HepG2 (cell line): ENCODE data around the gene ATP9A. TPM values are rescaled to one million over a fixed set of nuclear protein-coding genes. Genes with fewer than 3 reads are reported as not detected.

Source experiments
- ATAC-seq: fragments of 200-7000 bp; cut with Tn5 transposase; 3 replicates; pipeline ENCODE4 v1.9.1; 2020; ENCODE audit warnings: mild to moderate bottlenecking, moderate library complexity
- BruUV-seq: library from RNA; stranded (reverse); fragments of 400-500 nt; replicated peaks from 2 replicates; lab custom pipeline; 2021; lab: Mats Ljungman, UMichigan
- CTCF ChIA-PET: fragments of 300-600 bp; formaldehyde crosslinking; extraction: SDS; loops from one replicate; lab custom pipeline; 2021; ENCODE audit warnings: low total read pairs, inconsistent platforms, low intra/inter-chr PET ratio; lab: Yijun Ruan, JAX
- POLR2A ChIA-PET: fragments of 350-600 bp; sonication (Branson Sonifier 250); formaldehyde crosslinking; loops from one replicate; lab custom pipeline; 2020; ENCODE audit warnings: antibody characterized with exemption, inconsistent platforms; lab: Yijun Ruan, JAX
- DNase-seq: peaks from one replicate; pipeline ENCODE4 v3.0.0-alpha.2; 2015; ENCODE audit warnings: low spot score
- FAIRE-seq: peaks from 3 replicates; lab custom pipeline; 2011; peaks lifted over from hg19 to GRCh38; lab: Jason Lieb, UNC
- H2AFZ ChIP-seq: one replicate; pipeline ENCODE4 v1.6.1; 2011; ENCODE audit warnings: low read length, inconsistent platforms
- H3K27ac ChIP-seq: fragments of 300-600 bp; 3 replicates; pipeline ENCODE4 v1.8.0; 2011; ENCODE audit warnings: mixed run types, mild to moderate bottlenecking, mixed read lengths, low read length, inconsistent platforms; ENCODE audit not compliant: insufficient read depth; ENCODE audit errors: extremely low read length
- H3K27me3 ChIP-seq, 2 experiments: fragments of 200-600 bp in 1 of 2; 2 replicates in 1 of 2; 3 replicates in 1 of 2; pipeline versions ENCODE4 v1.6.0 to v1.8.0; 2011; ENCODE audit warnings: low read length in 2 of 2, mild to moderate bottlenecking in 2 of 2, moderate library complexity in 2 of 2, inconsistent platforms in 1 of 2; ENCODE audit not compliant: insufficient read depth in 2 of 2, control insufficient read depth in 1 of 2
- H3K36me3 ChIP-seq, 2 experiments: fragments of 200-600 bp in 1 of 2; replicated peaks in 1 of 2; 2 replicates in 1 of 2; 3 replicates in 1 of 2; pipeline versions ENCODE4 v1.5.1 to v1.8.0; 2011; ENCODE audit warnings: low read length in 2 of 2, inconsistent platforms in 1 of 2; ENCODE audit not compliant: insufficient read depth in 2 of 2, control insufficient read depth in 1 of 2
- H3K4me1 ChIP-seq: 2 replicates; pipeline ENCODE4 v1.5.1; 2012; ENCODE audit warnings: low read length, inconsistent platforms; ENCODE audit not compliant: insufficient read depth
- H3K4me2 ChIP-seq: 2 replicates; pipeline ENCODE4 v1.6.0; 2011; ENCODE audit warnings: low read depth, low read length, inconsistent platforms
- H3K4me3 ChIP-seq, 3 experiments: fragments of 200-600 bp in 1 of 3; sonication (generic), shearing (Covaris generic) in 1 of 3; replicated peaks in 1 of 3; 2 replicates each; pipeline ENCODE4 v1.5.1; 2011 to 2016; ENCODE audit warnings: low read length in 3 of 3, inconsistent platforms in 2 of 3, low read depth in 2 of 3, mild to moderate bottlenecking in 2 of 3, control low read depth in 1 of 3, mixed read lengths in 1 of 3; ENCODE audit not compliant: insufficient read depth in 1 of 3
- H3K79me2 ChIP-seq: one replicate; pipeline ENCODE4 v1.6.1; 2011; ENCODE audit warnings: low read length, inconsistent platforms; ENCODE audit not compliant: insufficient read depth
- H3K9ac ChIP-seq: 2 replicates; pipeline ENCODE4 v1.6.0; 2011; ENCODE audit warnings: mild to moderate bottlenecking, low read depth, low read length, inconsistent platforms; ENCODE audit not compliant: insufficient read depth
- H3K9me3 ChIP-seq: 2 replicates; pipeline ENCODE4 v1.5.1; 2012; ENCODE audit warnings: mild to moderate bottlenecking, low read length
- H4K20me1 ChIP-seq: 2 replicates; pipeline ENCODE4 v1.6.0; 2011; ENCODE audit warnings: inconsistent platforms, mild to moderate bottlenecking, low read length, moderate library complexity; ENCODE audit not compliant: insufficient read depth
- DPF2 ChIP-seq: sonication (generic); formaldehyde crosslinking; IDR thresholded peaks from 2 replicates; pipeline ENCODE4 v1.4.0; 2020; ENCODE audit warnings: mild to moderate bottlenecking, low read depth, missing genetic modification reagents, borderline replicate concordance
- FIP1L1 ChIP-seq: fragments of 200-400 bp; formaldehyde crosslinking; IDR thresholded peaks from 2 replicates; pipeline ENCODE4 v1.6.1; 2018; ENCODE audit warnings: low read depth, mild to moderate bottlenecking, low read length, moderate library complexity, borderline replicate concordance; ENCODE audit not compliant: insufficient read depth
- FOSL2 ChIP-seq: sonication (generic); formaldehyde crosslinking; IDR thresholded peaks from 2 replicates; pipeline ENCODE4 v1.4.0; 2020; ENCODE audit warnings: missing genetic modification reagents
- FOXO1 ChIP-seq: sonication (generic); formaldehyde crosslinking; IDR thresholded peaks from 2 replicates; pipeline ENCODE4 v1.4.0; 2020; ENCODE audit warnings: missing genetic modification reagents
- HDAC6 ChIP-seq: fragments of 200-600 bp; sonication (generic); IDR thresholded peaks from 2 replicates; pipeline ENCODE4 v1.7.0; 2017; ENCODE audit warnings: mild to moderate bottlenecking, antibody characterized with exemption, low read length, low read depth
- HMG20A ChIP-seq: IDR thresholded peaks from 2 replicates; pipeline ENCODE4 v1.6.1; 2016; ENCODE audit warnings: borderline replicate concordance
- IRF2 ChIP-seq: IDR thresholded peaks from 2 replicates; pipeline ENCODE4 v1.6.1; 2018; ENCODE audit warnings: missing genetic modification reagents, missing compliant biosample characterization
- JUND ChIP-seq: sonication (generic); formaldehyde crosslinking; IDR thresholded peaks from 2 replicates; pipeline ENCODE4 v1.8.0; 2022; ENCODE audit warnings: mild to moderate bottlenecking, missing genetic modification reagents
- SOX13 ChIP-seq, 3 experiments: fragments of 450-650 bp in 1 of 3; sonication (generic) in 1 of 3; formaldehyde crosslinking in 1 of 3; IDR thresholded peaks in 2 of 3; conservative IDR thresholded peaks in 1 of 3; 2 replicates each; pipeline versions ENCODE4 v1.5.0 to v1.6.1; 2016 to 2020; ENCODE audit warnings: antibody characterized with exemption in 1 of 3, mild to moderate bottlenecking in 1 of 3, missing compliant biosample characterization in 1 of 3, missing genetic modification reagents in 1 of 3, moderate library complexity in 1 of 3
- ZBTB7B ChIP-seq: sonication (generic); formaldehyde crosslinking; IDR thresholded peaks from 2 replicates; pipeline ENCODE4 v1.4.0; 2020; ENCODE audit warnings: missing genetic modification reagents
- ZNF33B ChIP-seq: sonication (generic); formaldehyde crosslinking; IDR thresholded peaks from 2 replicates; pipeline ENCODE4 v1.5.1; 2020; ENCODE audit warnings: mild to moderate bottlenecking, missing genetic modification reagents
- ZNF501 ChIP-seq: sonication (generic); formaldehyde crosslinking; IDR thresholded peaks from 2 replicates; pipeline ENCODE4 v1.5.1; 2020; ENCODE audit warnings: mild to moderate bottlenecking, moderate library complexity, missing genetic modification reagents
- ZNF564 ChIP-seq: sonication (generic); formaldehyde crosslinking; IDR thresholded peaks from 2 replicates; pipeline ENCODE4 v1.8.1; 2023; ENCODE audit warnings: mild to moderate bottlenecking, missing genetic modification reagents
- WGBS: methylation state at CpG from one replicate; pipeline ENCODE4 v1.1.6; 2017; ENCODE audit warnings: low lambda C conversion rate; 5-methylcytosine and 5-hydroxymethylcytosine counted together
- in situ Hi-C: cut with HindIII; loops from 2 replicates; pipeline ENCODE4 v1.10.0; 2017; ENCODE audit warnings: low pct_unique_long_range_greater_than_20kb; ENCODE audit not compliant: extremely low pct_ligation_motif_present
- intact Hi-C: fragments of 100-400 bp; cut with micrococcal nuclease; formaldehyde crosslinking; loops from one replicate; pipeline ENCODE4 v1.10.0; 2022; ENCODE audit not compliant: unreplicated experiment
- polyA plus RNA-seq, 8 experiments: library from polyadenylated mRNA; depleted of rRNA in 3 of 8; stranded (reverse) in 7 of 8; unstranded in 1 of 8; fragments of >200 nt; fragmentation: Illumina TruSeq in 4 of 8; extraction: Trizol in 4 of 8; gene quantifications; 2 replicates each; pipeline versions ENCODE4 v1.2.1 to v1.2.3, GENCODE V29; 2011 to 2016; ENCODE audit warnings: low read depth in 4 of 8, missing spikeins in 1 of 8, mixed read lengths in 1 of 8; ENCODE audit not compliant: insufficient read depth in 1 of 8
- total RNA-seq, 5 experiments: library from RNA; depleted of rRNA; stranded (reverse); fragments of >200 nt; fragmentation: Illumina TruSeq; extraction: Trizol; gene quantifications; 2 replicates each; pipeline ENCODE4 v1.2.3, GENCODE V29; 2016; ENCODE audit warnings: low read depth in 1 of 5
- TF ChIP-seq, protein P1 (sequence below): sonication (generic); formaldehyde crosslinking; IDR thresholded peaks from 2 replicates; pipeline ENCODE4 v1.8.1; 2023; ENCODE audit warnings: mild to moderate bottlenecking, missing genetic modification reagents
- TF ChIP-seq, protein P2 (sequence below): sonication (generic); formaldehyde crosslinking; IDR thresholded peaks from 2 replicates; pipeline ENCODE4 v1.5.0; 2020; ENCODE audit warnings: mild to moderate bottlenecking, missing genetic modification reagents, borderline replicate concordance
- TF ChIP-seq, protein P3 (sequence below): sonication (generic); formaldehyde crosslinking; IDR thresholded peaks from 2 replicates; pipeline ENCODE4 v1.4.0; 2020; ENCODE audit warnings: low read depth, mild to moderate bottlenecking, missing genetic modification reagents

ATP9A gene
- total and polyA plus RNA-seq, 2 of the 13 experiments (the other 11 are each of a cell fraction or from before 2014, with no cell fraction given): 11.8 to 18.5 TPM

DNA sequence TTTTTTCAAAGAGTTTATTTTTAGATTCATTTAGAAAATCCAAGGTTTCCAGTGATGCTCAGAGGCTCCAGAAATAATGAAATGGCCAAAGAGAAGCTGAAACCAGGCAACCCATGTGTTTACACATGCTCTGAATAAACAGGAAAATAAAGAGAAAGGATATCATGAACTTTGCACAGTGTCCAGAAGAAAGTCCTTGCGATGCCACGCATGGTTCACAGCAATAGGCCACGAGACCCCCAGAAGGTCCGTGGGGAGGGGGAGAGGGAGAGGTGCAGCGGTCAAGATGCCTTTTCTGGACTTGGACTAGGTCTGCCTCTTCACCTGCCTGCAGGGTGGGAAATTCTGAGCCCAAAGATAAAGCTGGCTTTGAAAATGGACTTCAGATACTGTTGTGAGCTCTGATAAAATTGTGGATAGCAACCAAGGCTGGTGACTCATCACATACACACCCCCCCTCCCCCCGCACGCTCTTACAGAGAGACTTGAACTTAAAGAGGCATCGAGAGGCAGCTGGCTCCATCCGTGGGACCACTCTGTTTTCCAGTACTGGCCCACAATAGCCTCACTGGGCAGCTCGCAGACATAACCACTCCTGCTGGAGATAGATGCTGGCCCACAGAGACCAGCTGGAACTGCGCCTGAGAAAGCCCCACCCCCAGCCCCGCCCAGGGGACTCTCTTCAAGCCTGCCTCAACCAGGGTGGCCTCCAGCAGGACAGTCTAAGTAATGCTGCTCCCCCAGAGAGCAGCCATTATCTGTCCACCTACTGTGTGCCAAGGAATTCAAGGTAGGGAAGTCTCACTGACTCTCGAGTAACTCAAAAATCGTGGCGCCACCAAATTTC is 204.5 kb downstream of the ATP9A start:
- Histone ChIP-seq H3K9me3 (no peaks in the 10 kb centered on the region), H3K36me3 (no peaks in the 10 kb centered on the region), H3K79me2 (no peaks in the 10 kb centered on the region), H4K20me1 (peaks cover 11% of the 10 kb centered on the region; the same call in 1 of the 2 replicates), H3K4me1 (peaks cover 51% of the 10 kb centered on the region), H2AFZ (no peak overlapping the region), H3K4me2 (peak overlapping the region; percentile 96), H3K27me3 (peaks cover 8 to 54% of the 10 kb centered on the region in 2 experiments; a peak in 4 of 5 replicates), H3K4me3 (peak overlapping the region in 2 of 3 experiments; percentile 16 to 47; a peak in 2 of 6 replicates), H3K27ac (no peak overlapping the region), H3K9ac (0 out of 2 replicates have a peak overlapping the region, but pooled peaks have one; percentile 6)
- WGBS: 18% methylated on average over 15 of the region's 15 CpGs
- in situ Hi-C loops (no loop called here), intact Hi-C loops (loop anchor here (1.0 kb wide), 1 partner anchor 21 kb away; the partner anchor contains the start of gene NFATC2)
- peak; percentile 71 for ATAC-seq
- DNase-seq: peak; percentile 68
- ChIA-PET CTCF (no interaction called here), POLR2A (interaction anchor here (1.2 to 2.8 kb wide), 8 partner anchors 8 to 77 kb away, joined by 3 to 16 read pairs (median 4); partner anchors contain the start of gene NFATC2)
- FAIRE-seq: peak; percentile 8
- BruUV-seq: no TSS peak
- TF ChIP-seq, protein P1, sequence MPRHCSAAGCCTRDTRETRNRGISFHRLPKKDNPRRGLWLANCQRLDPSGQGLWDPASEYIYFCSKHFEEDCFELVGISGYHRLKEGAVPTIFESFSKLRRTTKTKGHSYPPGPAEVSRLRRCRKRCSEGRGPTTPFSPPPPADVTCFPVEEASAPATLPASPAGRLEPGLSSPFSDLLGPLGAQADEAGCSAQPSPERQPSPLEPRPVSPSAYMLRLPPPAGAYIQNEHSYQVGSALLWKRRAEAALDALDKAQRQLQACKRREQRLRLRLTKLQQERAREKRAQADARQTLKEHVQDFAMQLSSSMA (CRISPR knock-in tag): no peak
- 0 out of 2 replicates have a peak, but pooled peaks have one; percentile 15 for TF ChIP-seq IRF2 (CRISPR knock-in tag)
- TF ChIP-seq ZNF564 (CRISPR knock-in tag): no peak
- TF ChIP-seq ZNF501: peak; percentile 65
- peak; percentile 55; the same call in 1 of the 2 replicates for TF ChIP-seq DPF2 (CRISPR knock-in tag)
- TF ChIP-seq SOX13 (IDR thresholded peaks at IDR 0.05): no peak
- TF ChIP-seq SOX13 (CRISPR knock-in tag; conservative IDR thresholded peaks at IDR 0.05 in 1 of 2, IDR thresholded peaks at IDR 0.05 in 1 of 2): peak in 1 of 2 experiments; percentile 42; a peak in 1 of 4 replicates
- TF ChIP-seq JUND (CRISPR knock-in tag): peak; percentile 90
- 0 out of 2 replicates have a peak, but pooled peaks have one; percentile 24 for TF ChIP-seq ZNF33B (CRISPR knock-in tag)
- TF ChIP-seq HMG20A (CRISPR knock-in tag): peak; percentile 45; the same call in 1 of the 2 replicates
- TF ChIP-seq FOXO1 (CRISPR knock-in tag): peak; percentile 23; the same call in 1 of the 2 replicates
- TF ChIP-seq HDAC6: no peak
- TF ChIP-seq, protein P2, sequence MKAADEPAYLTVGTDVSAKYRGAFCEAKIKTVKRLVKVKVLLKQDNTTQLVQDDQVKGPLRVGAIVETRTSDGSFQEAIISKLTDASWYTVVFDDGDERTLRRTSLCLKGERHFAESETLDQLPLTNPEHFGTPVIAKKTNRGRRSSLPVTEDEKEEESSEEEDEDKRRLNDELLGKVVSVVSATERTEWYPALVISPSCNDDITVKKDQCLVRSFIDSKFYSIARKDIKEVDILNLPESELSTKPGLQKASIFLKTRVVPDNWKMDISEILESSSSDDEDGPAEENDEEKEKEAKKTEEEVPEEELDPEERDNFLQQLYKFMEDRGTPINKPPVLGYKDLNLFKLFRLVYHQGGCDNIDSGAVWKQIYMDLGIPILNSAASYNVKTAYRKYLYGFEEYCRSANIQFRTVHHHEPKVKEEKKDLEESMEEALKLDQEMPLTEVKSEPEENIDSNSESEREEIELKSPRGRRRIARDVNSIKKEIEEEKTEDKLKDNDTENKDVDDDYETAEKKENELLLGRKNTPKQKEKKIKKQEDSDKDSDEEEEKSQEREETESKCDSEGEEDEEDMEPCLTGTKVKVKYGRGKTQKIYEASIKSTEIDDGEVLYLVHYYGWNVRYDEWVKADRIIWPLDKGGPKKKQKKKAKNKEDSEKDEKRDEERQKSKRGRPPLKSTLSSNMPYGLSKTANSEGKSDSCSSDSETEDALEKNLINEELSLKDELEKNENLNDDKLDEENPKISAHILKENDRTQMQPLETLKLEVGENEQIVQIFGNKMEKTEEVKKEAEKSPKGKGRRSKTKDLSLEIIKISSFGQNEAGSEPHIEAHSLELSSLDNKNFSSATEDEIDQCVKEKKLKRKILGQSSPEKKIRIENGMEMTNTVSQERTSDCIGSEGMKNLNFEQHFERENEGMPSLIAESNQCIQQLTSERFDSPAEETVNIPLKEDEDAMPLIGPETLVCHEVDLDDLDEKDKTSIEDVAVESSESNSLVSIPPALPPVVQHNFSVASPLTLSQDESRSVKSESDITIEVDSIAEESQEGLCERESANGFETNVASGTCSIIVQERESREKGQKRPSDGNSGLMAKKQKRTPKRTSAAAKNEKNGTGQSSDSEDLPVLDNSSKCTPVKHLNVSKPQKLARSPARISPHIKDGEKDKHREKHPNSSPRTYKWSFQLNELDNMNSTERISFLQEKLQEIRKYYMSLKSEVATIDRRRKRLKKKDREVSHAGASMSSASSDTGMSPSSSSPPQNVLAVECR (CRISPR knock-in tag): peak; percentile 34; the same call in 1 of the 2 replicates
- TF ChIP-seq FIP1L1: 0 out of 2 replicates have a peak, but pooled peaks have one; percentile 31
- peak; percentile 96 for TF ChIP-seq FOSL2
- TF ChIP-seq, protein P3, sequence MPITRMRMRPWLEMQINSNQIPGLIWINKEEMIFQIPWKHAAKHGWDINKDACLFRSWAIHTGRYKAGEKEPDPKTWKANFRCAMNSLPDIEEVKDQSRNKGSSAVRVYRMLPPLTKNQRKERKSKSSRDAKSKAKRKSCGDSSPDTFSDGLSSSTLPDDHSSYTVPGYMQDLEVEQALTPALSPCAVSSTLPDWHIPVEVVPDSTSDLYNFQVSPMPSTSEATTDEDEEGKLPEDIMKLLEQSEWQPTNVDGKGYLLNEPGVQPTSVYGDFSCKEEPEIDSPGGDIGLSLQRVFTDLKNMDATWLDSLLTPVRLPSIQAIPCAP: 0 out of 2 replicates have a peak, but pooled peaks have one; percentile 70
- TF ChIP-seq ZBTB7B (CRISPR knock-in tag): peak; percentile 82
